Transverse colon (tissue), 4 donors: ENCODE results near the gene ADGRB3.

Experiments used
- EP300 ChIP-seq: sonication (generic); formaldehyde crosslinking; IDR thresholded peaks from one replicate; pipeline ENCODE4 v1.6.1; 2017; ENCODE audit warnings: antibody characterized with exemption, low read depth
- POLR2A ChIP-seq: fragments of 450-650 bp; IDR thresholded peaks from one replicate; pipeline ENCODE4 v1.6.1; 2016; ENCODE audit warnings: antibody characterized with exemption, mild to moderate bottlenecking, moderate library complexity
- POLR2AphosphoS5 ChIP-seq, 3 donors: sonication (generic); formaldehyde crosslinking; IDR thresholded peaks; one replicate each; pipeline ENCODE4 v1.6.1; 2016; ENCODE audit warnings: antibody characterized with exemption in 3 of 3
- TF ChIP-seq, protein P1 (sequence below), 5 experiments: fragments of 200-600 bp in 3 of 5; fragments of 450-650 bp in 2 of 5; sonication (generic) in 3 of 5; IDR thresholded peaks; 1 replicate in 2 of 5; 2 replicates in 3 of 5; pipeline ENCODE4 v1.5.1; 2016 to 2017; ENCODE audit warnings: antibody characterized with exemption in 5 of 5, inconsistent platforms in 3 of 5, mild to moderate bottlenecking in 2 of 5, moderate library complexity in 1 of 5

DNA sequence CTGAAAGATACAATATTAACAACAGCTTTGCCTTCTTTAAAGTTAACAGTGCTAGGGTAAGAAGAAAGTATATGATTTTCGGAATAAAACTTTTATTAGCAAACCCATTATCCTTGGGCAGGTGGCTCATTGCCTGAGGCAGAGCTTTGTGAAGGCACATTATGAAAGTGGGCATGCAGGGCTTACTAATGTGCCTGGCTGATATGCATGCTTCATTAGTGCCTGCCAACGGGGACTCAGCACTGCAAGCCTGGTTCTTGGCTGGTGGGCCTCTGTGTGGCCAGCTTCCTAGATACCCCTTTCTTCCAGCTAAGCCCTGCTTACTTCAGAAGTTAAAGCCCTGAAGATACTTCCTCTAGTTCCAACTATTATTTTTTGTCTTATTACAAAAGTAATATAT is 481.6 kb downstream of the ADGRB3 start:
- TF ChIP-seq, protein P1, sequence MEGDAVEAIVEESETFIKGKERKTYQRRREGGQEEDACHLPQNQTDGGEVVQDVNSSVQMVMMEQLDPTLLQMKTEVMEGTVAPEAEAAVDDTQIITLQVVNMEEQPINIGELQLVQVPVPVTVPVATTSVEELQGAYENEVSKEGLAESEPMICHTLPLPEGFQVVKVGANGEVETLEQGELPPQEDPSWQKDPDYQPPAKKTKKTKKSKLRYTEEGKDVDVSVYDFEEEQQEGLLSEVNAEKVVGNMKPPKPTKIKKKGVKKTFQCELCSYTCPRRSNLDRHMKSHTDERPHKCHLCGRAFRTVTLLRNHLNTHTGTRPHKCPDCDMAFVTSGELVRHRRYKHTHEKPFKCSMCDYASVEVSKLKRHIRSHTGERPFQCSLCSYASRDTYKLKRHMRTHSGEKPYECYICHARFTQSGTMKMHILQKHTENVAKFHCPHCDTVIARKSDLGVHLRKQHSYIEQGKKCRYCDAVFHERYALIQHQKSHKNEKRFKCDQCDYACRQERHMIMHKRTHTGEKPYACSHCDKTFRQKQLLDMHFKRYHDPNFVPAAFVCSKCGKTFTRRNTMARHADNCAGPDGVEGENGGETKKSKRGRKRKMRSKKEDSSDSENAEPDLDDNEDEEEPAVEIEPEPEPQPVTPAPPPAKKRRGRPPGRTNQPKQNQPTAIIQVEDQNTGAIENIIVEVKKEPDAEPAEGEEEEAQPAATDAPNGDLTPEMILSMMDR (IDR thresholded peaks at IDR 0.05): no peak
- TF ChIP-seq POLR2A: no peak
- TF ChIP-seq POLR2AphosphoS5 (IDR thresholded peaks at IDR 0.05): no peak
- no peak for TF ChIP-seq EP300
